GM12892 (cell line): ENCODE data around the gene CTDNEP1.

Experiments
- POLR2A ChIP-seq: IDR thresholded peaks from 2 replicates; pipeline ENCODE4 v1.6.1; 2011; ENCODE audit warnings: low read depth, low read length, control low read depth
- POLR2AphosphoS5 ChIP-seq: IDR thresholded peaks from 2 replicates; pipeline ENCODE4 v1.6.1; 2011; ENCODE audit warnings: low read depth, low read length, control low read depth

- TF ChIP-seq POLR2A (no peak), POLR2AphosphoS5 (no peak)
These were observed 2.7 kb downstream of the CTDNEP1 start for GRCh38 chr17:7248796-7249195.
